ENCODE data around the gene APOBEC4.

Gene APOBEC4

GRCh38 chr1:183694755-183695154 is 41.6 kb upstream of the APOBEC4 start:
- no peak for DNase-seq (ENCODE audit: extremely low read depth, low read depth)
- TF ChIP-seq CTCF (IDR thresholded peaks at IDR 0.05; ENCODE audit: low read depth, low read length, missing control alignments) = no peak
- no peak overlapping the region for H3K4me3 ChIP-seq (replicated peaks; ENCODE audit: low read depth, low read length)

- H3K4me3 ChIP-seq (replicated peaks; ENCODE audit: low read depth, low read length) = no peak overlapping the region
- DNase-seq (ENCODE audit: extremely low read depth, low read depth) = no peak
These were observed 41.0 kb upstream of the APOBEC4 start for GRCh38 chr1:183694066-183694465.

GRCh38 chr1:183693521-183693920 is 40.4 kb upstream of the APOBEC4 start:
- DNase-seq (ENCODE audit: extremely low read depth, low read depth) = no peak
- no peak for TF ChIP-seq CTCF (IDR thresholded peaks at IDR 0.05; ENCODE audit: low read depth, low read length, missing control alignments)
- no peak overlapping the region for H3K4me3 ChIP-seq (replicated peaks; ENCODE audit: low read depth, low read length)

More at GRCh38 chr1:183694066-183694465, 41.0 kb upstream of the APOBEC4 start:
- no peak for TF ChIP-seq CTCF (IDR thresholded peaks at IDR 0.05; ENCODE audit: low read depth, low read length, missing control alignments)

GRCh38 chr1:183689762-183690204 is 36.7 kb upstream of the APOBEC4 start:
- H3K4me3 ChIP-seq (replicated peaks; ENCODE audit: low read depth, low read length) = no peak overlapping the region
- no peak for TF ChIP-seq CTCF (IDR thresholded peaks at IDR 0.05; ENCODE audit: low read depth, low read length, missing control alignments)
- no peak for DNase-seq (ENCODE audit: extremely low read depth, low read depth)

GRCh38 chr1:183688341-183689060 is 35.4 kb upstream of the APOBEC4 start:
- H3K4me3 ChIP-seq (replicated peaks; ENCODE audit: low read depth, low read length) = no peak overlapping the region
- TF ChIP-seq CTCF (IDR thresholded peaks at IDR 0.05; ENCODE audit: low read depth, low read length, missing control alignments) = no peak
- no peak for DNase-seq (ENCODE audit: extremely low read depth, low read depth)

- no peak overlapping the region for H3K4me3 ChIP-seq (replicated peaks; ENCODE audit: low read depth, low read length)
- no peak for TF ChIP-seq CTCF (IDR thresholded peaks at IDR 0.05; ENCODE audit: low read depth, low read length, missing control alignments)
- no peak for DNase-seq (ENCODE audit: extremely low read depth, low read depth)
These were observed 34.6 kb upstream of the APOBEC4 start for GRCh38 chr1:183687546-183688304.
